Astrocyte of the cerebellum (primary cell): ENCODE data around the gene GPRC5C.

Experiments used
- DNase-seq: peaks from one replicate; pipeline ENCODE4 v3.0.0-alpha.2; 2011; ENCODE audit warnings: low read depth
- H3K4me3 ChIP-seq: 2 replicates; pipeline ENCODE4 v1.5.1; 2011; ENCODE audit warnings: mild to moderate bottlenecking, low read depth, low read length, moderate library complexity
- in situ Hi-C: cut with HindIII; loops from 2 replicates; pipeline ENCODE4 v1.10.0; 2017; ENCODE audit warnings: low sequenced_read_pairs
- TF ChIP-seq, protein P1 (sequence below): IDR thresholded peaks from 2 replicates; pipeline ENCODE4 v1.5.1; 2012; ENCODE audit warnings: low read length, low read depth, moderate library complexity, mild to moderate bottlenecking; ENCODE audit errors: missing control alignments

The GPRC5C gene

DNA sequence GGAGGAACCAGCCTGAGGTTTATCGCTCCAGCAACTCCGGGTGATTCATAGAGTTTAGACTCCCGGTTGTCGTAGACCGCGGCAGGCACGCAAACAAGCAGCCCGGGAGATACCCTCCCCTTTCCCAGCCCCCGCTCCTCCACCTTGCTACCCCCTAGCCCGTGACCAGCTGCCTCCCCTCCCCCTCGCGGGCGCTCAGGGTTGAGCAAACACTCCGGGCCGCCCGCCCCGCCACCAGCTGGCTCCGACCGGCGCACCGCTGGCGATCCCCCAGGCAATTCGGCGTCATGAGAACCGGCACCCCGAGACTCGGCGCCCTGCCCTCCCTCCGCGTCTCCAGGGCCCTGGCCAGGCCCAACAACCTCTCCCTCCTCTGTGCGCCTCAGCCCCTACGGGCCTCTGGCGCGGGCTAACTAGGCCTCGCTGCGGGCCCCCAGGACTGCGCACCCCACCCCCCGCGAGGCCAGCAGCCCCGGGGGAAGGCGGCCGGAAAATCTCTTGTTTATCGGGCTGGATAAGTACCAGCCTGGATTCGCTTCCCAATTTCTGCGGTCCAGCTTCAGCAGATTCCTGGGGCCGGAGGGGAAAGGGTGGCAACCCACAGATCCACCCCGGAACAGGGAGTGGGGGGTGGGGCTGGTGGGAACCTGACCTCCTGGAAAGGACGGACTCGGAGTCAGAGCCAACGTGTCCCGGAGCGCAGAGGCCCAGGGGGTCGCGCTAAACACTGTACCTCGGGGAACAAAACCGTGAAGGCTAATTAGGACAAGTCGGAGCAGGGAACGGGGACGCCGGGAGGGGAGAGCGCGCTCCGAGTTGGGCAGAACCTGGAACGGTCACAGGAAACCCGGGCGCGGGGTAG is 951 bp upstream of the GPRC5C start:
- TF ChIP-seq, protein P1, sequence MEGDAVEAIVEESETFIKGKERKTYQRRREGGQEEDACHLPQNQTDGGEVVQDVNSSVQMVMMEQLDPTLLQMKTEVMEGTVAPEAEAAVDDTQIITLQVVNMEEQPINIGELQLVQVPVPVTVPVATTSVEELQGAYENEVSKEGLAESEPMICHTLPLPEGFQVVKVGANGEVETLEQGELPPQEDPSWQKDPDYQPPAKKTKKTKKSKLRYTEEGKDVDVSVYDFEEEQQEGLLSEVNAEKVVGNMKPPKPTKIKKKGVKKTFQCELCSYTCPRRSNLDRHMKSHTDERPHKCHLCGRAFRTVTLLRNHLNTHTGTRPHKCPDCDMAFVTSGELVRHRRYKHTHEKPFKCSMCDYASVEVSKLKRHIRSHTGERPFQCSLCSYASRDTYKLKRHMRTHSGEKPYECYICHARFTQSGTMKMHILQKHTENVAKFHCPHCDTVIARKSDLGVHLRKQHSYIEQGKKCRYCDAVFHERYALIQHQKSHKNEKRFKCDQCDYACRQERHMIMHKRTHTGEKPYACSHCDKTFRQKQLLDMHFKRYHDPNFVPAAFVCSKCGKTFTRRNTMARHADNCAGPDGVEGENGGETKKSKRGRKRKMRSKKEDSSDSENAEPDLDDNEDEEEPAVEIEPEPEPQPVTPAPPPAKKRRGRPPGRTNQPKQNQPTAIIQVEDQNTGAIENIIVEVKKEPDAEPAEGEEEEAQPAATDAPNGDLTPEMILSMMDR = no peak
- in situ Hi-C loops = no loop called here
- DNase-seq = peak; percentile 55
- peak overlapping the region; percentile 43 for H3K4me3 ChIP-seq

DNA sequence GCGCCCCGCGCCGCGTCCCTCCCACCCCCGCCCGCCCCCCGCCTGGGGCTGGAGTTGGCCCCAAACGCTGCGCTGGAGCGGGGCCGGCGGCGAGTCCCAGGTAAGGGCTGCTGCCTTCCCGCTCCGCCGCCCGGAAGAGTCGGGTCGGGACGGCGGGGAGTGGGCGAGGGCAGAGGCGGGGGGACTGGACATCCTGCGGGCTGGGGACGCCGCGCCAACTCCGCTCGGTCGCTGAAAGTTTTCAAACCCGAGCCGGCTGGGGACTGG is 469 bp downstream of the GPRC5C start:
- peak overlapping the region; percentile 43 for H3K4me3 ChIP-seq
- no peak for DNase-seq
- TF ChIP-seq, protein P1 = no peak
- in situ Hi-C loops = no loop called here

DNA sequence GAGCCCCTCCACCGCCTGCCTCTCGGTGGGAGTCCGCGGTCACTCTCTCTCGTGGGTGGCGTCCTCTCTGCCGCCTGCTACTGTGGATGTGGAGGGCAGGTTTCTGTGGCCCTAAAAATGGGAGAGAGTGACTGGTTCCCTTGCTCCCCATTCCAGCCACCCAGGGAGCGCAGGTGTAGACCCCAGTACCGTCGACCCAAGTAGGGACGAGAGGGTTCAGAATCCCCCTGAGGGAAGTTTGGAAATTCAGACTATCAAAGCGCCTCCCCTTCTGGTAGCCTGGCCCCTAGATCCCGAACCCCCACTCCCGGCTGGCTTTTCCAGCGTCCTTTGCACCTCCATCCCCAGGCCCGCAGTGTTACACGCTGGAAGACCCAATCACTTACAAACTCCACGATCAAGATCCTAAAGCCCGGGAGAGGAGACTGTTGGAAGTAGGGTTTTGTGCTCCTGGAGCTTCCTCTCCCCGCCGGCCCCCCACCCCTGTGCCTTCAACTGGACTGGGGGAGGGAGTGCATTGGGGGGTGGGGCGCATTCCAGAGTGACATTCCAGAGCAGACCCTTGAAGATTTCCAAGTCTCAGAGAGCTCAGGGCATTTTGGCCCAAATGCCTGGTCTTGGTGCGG is 991 bp downstream of the GPRC5C start:
- in situ Hi-C loops = no loop called here
- H3K4me3 ChIP-seq = peak overlapping the region; percentile 43
- TF ChIP-seq, protein P1 = no peak
- no peak for DNase-seq

DNA sequence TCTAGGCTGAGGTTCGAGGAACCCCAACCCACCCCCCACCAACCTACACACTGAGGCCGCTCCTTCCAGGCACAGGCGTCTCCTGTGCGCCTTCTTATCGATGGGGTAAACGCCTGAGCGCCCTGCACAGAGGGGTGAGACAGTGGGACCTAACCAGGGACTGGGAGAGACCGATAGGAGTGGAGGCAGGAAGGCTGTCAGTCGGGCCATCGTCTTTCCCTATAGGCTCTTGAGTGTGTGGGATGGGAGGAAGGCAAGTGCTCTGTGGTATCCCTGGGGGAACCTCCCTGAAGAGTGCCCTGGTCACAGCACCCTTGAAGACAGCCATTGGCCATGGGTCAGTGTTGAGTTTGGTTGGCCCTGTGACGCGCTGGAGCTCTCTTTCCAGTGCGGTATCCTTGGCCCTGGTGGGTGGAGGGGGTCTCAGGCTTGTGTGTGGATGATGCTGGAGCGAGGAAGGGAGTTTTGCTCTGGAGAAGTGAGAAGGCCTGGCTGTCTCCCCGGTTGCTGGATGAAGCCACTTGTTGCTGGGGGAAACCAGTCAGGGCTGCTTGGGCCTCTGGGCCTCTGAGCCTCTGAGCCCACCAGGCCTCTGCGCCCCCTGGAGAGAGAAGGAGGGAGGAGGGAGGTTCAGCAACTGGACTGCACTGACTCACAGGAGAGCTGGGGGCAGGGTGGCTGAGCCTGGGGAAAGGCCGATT is 1.7 kb downstream of the GPRC5C start:
- H3K4me3 ChIP-seq = no peak overlapping the region
- in situ Hi-C loops = no loop called here
- TF ChIP-seq, protein P1 = no peak

DNA sequence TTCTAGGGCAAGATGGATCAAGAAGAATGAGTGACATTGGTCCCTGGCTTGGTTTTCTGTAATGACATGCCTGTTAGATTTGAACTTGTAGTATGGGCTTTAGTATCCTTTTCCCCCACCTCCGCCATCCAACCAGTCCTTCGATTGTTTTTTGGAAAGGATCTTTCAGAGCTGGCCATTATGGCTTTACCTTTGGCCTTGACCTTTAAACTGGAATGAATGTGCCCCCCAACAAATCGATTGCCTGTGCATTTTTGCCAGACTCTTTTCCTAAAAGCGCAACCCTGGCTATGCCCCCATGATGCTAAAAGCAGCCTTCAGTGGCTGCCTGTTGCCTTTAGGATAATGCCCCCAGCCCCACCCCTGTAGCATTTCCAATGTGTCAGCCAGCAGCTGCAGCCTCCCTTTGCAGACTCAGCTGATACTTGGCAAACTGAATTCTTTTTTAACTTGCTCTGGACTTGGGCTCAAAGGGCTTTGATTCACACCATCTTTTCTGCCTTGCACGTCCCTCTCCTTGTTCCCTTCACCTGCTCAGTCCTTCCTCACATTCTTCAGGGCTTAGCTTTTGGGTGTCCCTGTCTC is 4.0 kb downstream of the GPRC5C start:
- no peak for DNase-seq
- TF ChIP-seq, protein P1 = no peak
- no peak overlapping the region for H3K4me3 ChIP-seq
- in situ Hi-C loops = loop anchor here (5.0 kb wide), 2 partner anchors 41 to 89 kb away; no protein-coding TSS in a partner anchor

More for the DNA sequence above, 1.7 kb downstream of the GPRC5C start:
- DNase-seq = no peak

DNA sequence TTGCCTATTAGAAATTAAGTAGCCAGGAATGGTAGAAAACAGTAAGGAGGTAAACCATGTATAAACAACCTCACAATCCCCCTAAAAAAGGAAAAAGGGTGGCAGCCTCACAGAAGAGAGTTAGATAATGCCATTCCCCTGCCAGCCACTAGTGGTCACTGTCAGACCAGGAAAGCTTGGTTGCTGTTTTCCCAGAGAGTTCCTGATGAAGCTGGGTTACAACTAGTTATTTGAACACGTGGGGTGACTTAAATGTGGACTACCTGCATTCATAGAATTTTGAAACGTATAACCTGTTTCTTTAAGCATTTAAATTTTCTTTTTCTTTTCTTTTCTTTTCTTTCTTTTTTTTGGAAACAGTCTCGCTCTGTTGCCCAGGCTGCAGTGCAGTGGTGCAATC is 5.8 kb downstream of the GPRC5C start:
- DNase-seq = no peak
- no peak overlapping the region for H3K4me3 ChIP-seq
- TF ChIP-seq, protein P1 = peak; percentile 52
- in situ Hi-C loops = loop anchor here (5.0 kb wide), 2 partner anchors 40 to 90 kb away; no protein-coding TSS in a partner anchor
